ENCODE data around the gene TRIM4. TPM values are rescaled to one million over a fixed set of nuclear protein-coding genes. Genes with fewer than 3 reads are reported as not detected.
"Not testable (repeated sequence)": the region's sequence is repeated elsewhere in the genome, so short reads cannot be mapped to it uniquely, and the experiment has no call there.

TRIM4 gene
- total RNA-seq, 2 experiments from 2014 or later = 41.2 to 42.2 TPM

DNA sequence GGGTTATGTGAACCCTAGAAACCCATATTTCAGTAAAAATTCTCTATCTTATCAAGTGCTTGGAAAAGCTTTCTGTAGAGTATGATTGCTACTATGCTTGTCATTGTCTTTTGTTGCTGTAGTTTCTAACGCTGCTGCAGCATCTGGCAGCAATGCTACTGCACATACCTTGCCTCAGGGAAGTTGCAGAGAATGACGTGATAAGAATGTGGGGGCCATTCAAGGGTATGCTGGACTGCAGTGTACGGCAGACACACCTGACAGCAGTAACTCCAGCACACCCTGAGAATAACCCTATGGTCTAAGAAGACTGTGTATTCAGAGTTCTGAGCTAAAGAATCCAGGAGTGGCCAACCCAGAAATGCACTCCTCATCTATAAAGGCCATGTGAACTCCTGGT, 20.5 kb downstream of the TRIM4 start:
- Mint-ChIP-seq H3K9me3 (no peaks in the 10 kb centered on the region), H3K4me3 (no peak overlapping the region), H3K4me1 (peaks cover 6% of the 10 kb centered on the region), H3K27me3 (no peaks in the 10 kb centered on the region), H3K27ac (no peak overlapping the region), H3K36me3 (peaks cover 48% of the 10 kb centered on the region)
- POLR2A ChIA-PET = interaction anchor here (0.5 kb wide), 1 partner anchor 128 kb away, joined by 4 read pairs; no protein-coding TSS in a partner anchor
- DNase-seq (no peak), ATAC-seq (ENCODE audit: low read depth) (no peak)

DNA sequence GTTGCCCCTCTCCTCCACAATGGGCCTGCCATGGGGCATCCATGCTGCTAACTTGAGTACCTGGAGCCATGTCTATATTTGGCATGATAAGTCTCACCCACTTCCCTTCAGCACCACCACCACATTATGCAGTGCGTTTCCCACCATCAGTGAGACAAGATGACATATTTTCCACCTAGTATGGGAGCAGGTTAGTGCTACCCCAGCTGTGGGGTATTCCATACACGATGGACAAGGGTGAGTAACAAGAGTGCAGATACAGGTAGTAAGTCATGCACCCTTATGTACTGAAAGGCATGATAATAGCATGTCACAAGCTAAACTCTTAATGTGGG, 21.3 kb downstream of the TRIM4 start:
- DNase-seq = no peak
- peaks cover 43% of the 10 kb centered on the region for H3K36me3 Mint-ChIP-seq
- POLR2A ChIA-PET = interaction anchor here (0.5 to 0.6 kb wide), 2 partner anchors 129 to 570 kb away, joined by 3 to 4 read pairs; no protein-coding TSS in a partner anchor
- ATAC-seq (ENCODE audit: low read depth) = no peak
- H3K9me3 Mint-ChIP-seq = no peaks in the 10 kb centered on the region
- peak overlapping the region; percentile 26 for H3K27ac Mint-ChIP-seq
- H3K4me3 Mint-ChIP-seq = no peak overlapping the region
- peaks cover 6% of the 10 kb centered on the region for H3K4me1 Mint-ChIP-seq
- no peaks in the 10 kb centered on the region for H3K27me3 Mint-ChIP-seq

DNA sequence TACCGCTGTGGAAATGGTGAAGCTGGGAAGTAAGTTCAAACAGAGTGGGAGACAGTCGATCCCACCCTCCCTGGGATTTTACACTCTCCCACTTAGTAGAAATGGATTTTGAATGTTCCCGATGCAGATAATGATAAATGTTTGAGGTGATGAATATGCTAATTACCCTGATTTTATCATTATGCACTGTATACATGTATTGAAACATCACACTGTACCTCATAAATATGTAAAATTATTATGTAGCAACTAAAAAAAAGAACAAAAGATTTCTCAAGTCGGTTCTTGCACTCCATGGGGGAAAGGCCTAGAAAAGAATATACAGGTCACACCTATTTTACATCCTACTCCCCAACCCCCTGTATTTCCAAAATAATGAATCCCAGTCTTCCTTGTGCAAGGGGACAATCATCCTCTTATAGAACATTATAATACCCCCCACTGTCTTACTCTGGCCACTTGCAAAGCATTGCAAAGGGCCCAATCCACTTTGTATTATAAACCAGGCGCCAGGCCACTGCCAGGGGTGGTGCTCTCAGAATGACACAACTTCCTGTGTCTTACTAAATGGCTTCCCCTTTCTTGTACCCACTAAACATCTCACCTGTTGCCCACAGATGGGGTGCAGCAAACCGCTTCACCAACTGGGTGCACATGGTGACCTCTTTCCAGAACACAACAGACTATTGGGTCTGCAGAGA, 21.9 kb downstream of the TRIM4 start:
- DNase-seq (no peak), ATAC-seq (ENCODE audit: low read depth) (no peak)
- H3K4me1 Mint-ChIP-seq = peaks cover 6% of the 10 kb centered on the region
- peaks cover 44% of the 10 kb centered on the region for H3K36me3 Mint-ChIP-seq
- H3K27me3 Mint-ChIP-seq = no peaks in the 10 kb centered on the region
- no peaks in the 10 kb centered on the region for H3K9me3 Mint-ChIP-seq
- POLR2A ChIA-PET = interaction anchor here (0.6 kb wide), 1 partner anchor 570 kb away, joined by 3 read pairs; no protein-coding TSS in a partner anchor
- H3K27ac Mint-ChIP-seq = peak overlapping the region; percentile 26
- no peak overlapping the region for H3K4me3 Mint-ChIP-seq

DNA sequence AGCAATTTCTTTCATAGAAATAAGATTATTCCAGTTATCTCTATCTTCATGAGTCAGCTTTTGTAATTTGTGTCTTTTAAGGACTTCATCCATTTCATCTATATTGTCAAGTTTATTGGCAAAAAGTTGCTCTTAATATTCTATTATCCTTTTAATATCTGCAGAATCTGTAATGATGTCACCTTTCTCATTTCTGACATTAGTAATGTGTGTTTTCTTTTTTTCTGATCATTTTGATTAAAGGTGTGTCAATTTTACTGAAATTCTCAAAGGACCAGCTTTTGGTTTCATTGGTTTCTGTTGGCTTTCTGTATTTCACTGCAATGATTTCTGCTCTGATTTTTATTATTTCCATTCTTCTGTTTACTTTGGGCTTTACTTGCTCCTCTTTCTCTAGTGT, 24.6 kb downstream of the TRIM4 start:
- Mint-ChIP-seq H3K27ac (no peak overlapping the region), H3K9me3 (peaks cover 4% of the 10 kb centered on the region), H3K36me3 (peaks cover 50% of the 10 kb centered on the region), H3K4me1 (peaks cover 6% of the 10 kb centered on the region), H3K4me3 (no peak overlapping the region), H3K27me3 (no peaks in the 10 kb centered on the region)
- ATAC-seq (ENCODE audit: low read depth) = no peak
- no peak for DNase-seq
- POLR2A ChIA-PET = no interaction called here

DNA sequence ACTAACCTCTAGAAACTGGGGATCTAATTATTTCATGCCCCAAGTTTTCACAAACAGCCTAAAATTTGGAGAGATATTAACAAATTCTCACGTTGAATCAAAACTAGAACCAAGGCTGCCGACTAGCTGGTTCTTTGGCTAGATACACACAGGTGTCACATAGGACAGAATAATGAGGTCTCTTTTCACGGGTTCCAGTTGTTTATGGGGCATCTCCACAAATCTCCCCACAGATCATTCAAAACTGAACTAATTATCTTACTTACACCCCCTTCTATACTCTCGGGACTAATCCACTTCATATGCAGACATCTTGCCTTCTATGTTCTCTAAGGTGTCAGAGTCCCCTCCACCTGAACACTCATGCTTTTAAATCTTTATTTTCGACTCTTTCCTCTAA, 26.1 kb downstream of the TRIM4 start:
- POLR2A ChIA-PET = no interaction called here
- H3K9me3 Mint-ChIP-seq = peaks cover 8% of the 10 kb centered on the region
- no peaks in the 10 kb centered on the region for H3K27me3 Mint-ChIP-seq
- H3K4me1 Mint-ChIP-seq = peaks cover 6% of the 10 kb centered on the region
- ATAC-seq (ENCODE audit: low read depth) = no peak
- no peak overlapping the region for H3K27ac Mint-ChIP-seq
- peaks cover 45% of the 10 kb centered on the region for H3K36me3 Mint-ChIP-seq
- DNase-seq = no peak
- H3K4me3 Mint-ChIP-seq = no peak overlapping the region

DNA sequence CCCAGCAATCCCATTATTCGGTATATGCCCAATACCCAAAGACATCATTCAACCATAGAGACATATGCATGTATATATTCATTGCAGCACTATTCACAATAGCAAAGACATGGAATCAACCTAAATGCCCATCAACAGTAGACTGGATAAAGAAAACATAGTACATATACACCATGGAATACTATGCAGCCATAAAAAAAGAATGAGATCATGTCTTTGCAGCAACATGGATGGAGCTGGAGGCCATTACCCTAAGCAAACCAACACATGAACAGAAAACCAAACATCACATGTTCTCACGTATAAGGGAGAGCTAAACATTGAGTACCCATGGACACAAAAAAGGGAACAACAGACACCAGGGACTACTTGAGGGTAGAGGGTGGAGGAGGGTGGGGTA, 29.0 kb downstream of the TRIM4 start:
- H3K4me3 Mint-ChIP-seq; H3K27me3 Mint-ChIP-seq; H3K9me3 Mint-ChIP-seq; H3K4me1 Mint-ChIP-seq; H3K27ac Mint-ChIP-seq; ATAC-seq (ENCODE audit: low read depth); DNase-seq; POLR2A ChIA-PET: not testable (repeated sequence)
- H3K36me3 Mint-ChIP-seq = peaks cover 43% of the 10 kb centered on the region

DNA sequence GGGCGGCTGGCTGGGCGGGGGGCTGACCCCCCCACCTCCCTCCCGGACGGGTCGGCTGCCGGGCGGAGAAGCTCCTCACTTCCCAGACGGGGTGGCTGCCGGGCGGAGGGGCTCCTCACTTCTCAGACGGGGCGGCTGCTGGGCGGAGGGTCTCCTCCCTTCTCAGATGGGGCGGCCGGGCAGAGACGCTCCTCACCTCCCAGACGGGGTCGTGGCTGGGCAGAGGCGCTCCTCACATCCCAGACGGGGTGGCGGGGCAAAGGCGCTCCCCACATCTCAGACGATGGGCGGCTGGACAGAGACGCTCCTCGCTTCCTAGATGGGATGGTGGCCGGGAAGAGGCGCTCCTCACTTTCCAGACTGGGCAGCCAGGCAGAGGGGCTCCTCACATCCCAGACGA, 31.0 kb downstream of the TRIM4 start:
- H3K27ac Mint-ChIP-seq; H3K27me3 Mint-ChIP-seq; ATAC-seq (ENCODE audit: low read depth); H3K4me3 Mint-ChIP-seq; H3K4me1 Mint-ChIP-seq; H3K9me3 Mint-ChIP-seq; DNase-seq; POLR2A ChIA-PET: not testable (repeated sequence)
- peaks cover 47% of the 10 kb centered on the region for H3K36me3 Mint-ChIP-seq

DNA sequence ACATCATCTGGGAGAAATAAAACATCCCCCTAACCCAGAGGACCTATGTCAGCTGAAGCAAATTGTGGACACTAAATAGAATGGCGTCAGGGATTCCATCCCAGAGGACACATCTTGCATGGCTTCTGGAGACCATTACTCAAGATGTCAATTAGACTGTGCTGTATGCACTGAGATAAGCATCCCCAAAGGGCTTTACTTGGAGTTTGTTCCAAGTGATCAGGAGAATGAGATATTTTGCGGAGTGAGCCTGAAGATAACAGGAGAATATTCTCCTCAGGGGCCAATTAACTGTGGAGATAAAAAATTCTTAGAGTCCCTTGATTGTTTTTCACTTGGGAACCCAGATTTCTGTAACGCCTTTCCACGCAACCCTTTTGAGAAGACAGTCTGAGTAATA, 38.0 kb downstream of the TRIM4 start:
- Mint-ChIP-seq H3K4me3 (no peak overlapping the region), H3K9me3 (no peaks in the 10 kb centered on the region), H3K36me3 (peaks cover 10% of the 10 kb centered on the region), H3K27ac (no peak overlapping the region), H3K27me3 (no peaks in the 10 kb centered on the region), H3K4me1 (peaks cover 3% of the 10 kb centered on the region)
- POLR2A ChIA-PET = no interaction called here
- ATAC-seq (ENCODE audit: low read depth) (no peak), DNase-seq (no peak)

DNA sequence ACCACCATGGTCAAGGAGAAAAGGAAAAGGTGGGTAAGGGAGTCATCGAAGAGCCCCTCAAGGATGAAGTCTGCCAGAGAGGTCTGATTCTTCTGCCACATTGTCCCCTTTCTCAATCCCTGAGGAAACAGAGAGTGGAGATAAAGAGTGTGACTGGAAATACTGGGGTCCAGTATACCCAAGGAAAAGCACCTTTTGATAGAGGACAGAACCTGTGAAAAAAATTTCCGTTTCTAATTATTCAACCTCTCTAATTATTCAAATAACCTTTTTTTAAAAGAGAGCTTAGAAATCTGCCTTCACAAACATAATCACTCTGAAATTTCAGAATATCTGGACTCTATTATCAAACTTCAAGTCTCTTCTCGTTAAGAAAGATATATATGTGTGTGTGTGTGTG, 42.4 kb downstream of the TRIM4 start, which contains the start of gene OR2AE1:
Gene OR2AE1 (minus strand): TSS at position 101 of the 400 bp plus-strand sequence. CDS start 0 bp downstream, at position 101.
- H3K4me3 Mint-ChIP-seq = no peak within 1 kb of the TSS
- DNase-seq (no peak), ATAC-seq (ENCODE audit: low read depth) (no peak)
- no peak within 1 kb of the TSS for H3K27ac Mint-ChIP-seq
- H3K4me1 Mint-ChIP-seq = peaks cover 3% of the 10 kb centered on the region
- POLR2A ChIA-PET = no interaction called here
- H3K27me3 Mint-ChIP-seq = no peaks in the 10 kb centered on the region
- H3K9me3 Mint-ChIP-seq = peaks cover 2% of the 10 kb centered on the region
- H3K36me3 Mint-ChIP-seq = peaks cover 2% of the 10 kb centered on the region

DNA sequence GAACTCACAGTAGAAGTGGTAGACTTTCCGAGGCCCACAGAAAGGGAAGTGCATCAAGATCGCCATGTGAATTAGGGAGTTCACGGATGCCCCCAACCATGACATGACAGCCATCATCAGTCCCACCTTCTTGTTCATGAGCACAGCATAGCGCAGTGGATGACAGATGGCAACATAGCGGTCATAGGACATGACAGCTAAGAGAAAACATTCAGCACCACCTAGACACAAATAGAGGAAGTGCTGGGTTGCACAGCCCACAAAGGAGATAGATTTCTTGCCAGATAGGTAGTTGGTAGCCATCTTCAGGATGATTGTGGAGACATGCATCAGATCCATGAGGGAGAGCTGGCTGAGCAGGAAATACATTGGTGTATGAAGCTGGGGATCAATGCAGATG, 42.8 kb downstream of the TRIM4 start:
- H3K9me3 Mint-ChIP-seq = peaks cover 2% of the 10 kb centered on the region
- H3K27ac Mint-ChIP-seq = no peak overlapping the region
- DNase-seq (no peak), ATAC-seq (ENCODE audit: low read depth) (no peak)
- H3K4me3 Mint-ChIP-seq = no peak overlapping the region
- POLR2A ChIA-PET = no interaction called here
- peaks cover 3% of the 10 kb centered on the region for H3K4me1 Mint-ChIP-seq
- H3K27me3 Mint-ChIP-seq = no peaks in the 10 kb centered on the region
- peaks cover 2% of the 10 kb centered on the region for H3K36me3 Mint-ChIP-seq

DNA sequence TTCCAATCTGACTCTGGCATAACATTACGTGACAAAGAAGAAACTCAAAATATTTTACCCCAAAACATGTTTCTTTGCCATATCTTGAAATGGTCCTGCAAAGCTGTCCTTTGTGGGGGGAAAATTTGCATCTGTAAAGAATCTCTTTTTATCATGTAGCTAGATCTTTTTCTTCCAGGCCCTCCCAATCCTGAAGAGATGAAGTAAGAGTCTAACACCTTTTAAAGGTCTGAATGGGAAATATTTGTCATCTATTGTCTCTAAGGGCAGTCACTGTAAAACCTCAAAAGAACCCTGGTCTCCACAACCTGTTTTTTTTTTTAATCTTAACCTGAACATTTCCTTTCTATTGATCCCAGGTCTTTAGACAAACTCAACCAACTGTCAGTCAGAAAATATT, 51.1 kb downstream of the TRIM4 start:
- Mint-ChIP-seq H3K9me3 (peaks cover 8% of the 10 kb centered on the region), H3K4me1 (no peaks in the 10 kb centered on the region), H3K36me3 (peaks cover 5% of the 10 kb centered on the region), H3K27me3 (peaks cover 24% of the 10 kb centered on the region), H3K27ac (no peak overlapping the region), H3K4me3 (no peak overlapping the region)
- POLR2A ChIA-PET = interaction anchor here (0.7 kb wide), 1 partner anchor 70 kb away, joined by 3 read pairs; no protein-coding TSS in a partner anchor
- no peak for ATAC-seq (ENCODE audit: low read depth)
- DNase-seq = no peak

DNA sequence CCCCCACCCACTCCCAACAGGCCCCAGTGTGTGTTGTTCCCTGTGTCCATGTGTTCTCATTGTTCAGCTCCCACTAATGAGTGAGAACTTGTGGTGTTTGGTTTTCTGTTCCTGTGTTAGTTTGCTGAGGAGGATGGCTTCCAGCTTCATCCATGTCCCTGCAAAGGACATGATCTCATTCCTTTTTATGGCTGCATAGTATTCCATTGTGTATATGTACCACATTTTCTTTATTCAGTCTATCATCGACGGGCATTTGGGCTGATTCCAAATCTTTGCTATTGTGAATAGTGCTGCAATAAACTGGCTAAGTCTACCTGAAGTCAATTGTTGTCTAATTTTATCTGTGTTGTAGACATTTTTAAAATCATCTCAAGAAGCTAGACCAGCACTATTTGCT, 51.9 kb downstream of the TRIM4 start:
- peaks cover 24% of the 10 kb centered on the region for H3K27me3 Mint-ChIP-seq
- POLR2A ChIA-PET; H3K4me1 Mint-ChIP-seq; H3K9me3 Mint-ChIP-seq; H3K36me3 Mint-ChIP-seq; H3K4me3 Mint-ChIP-seq; H3K27ac Mint-ChIP-seq; DNase-seq; ATAC-seq (ENCODE audit: low read depth): not testable (repeated sequence)

DNA sequence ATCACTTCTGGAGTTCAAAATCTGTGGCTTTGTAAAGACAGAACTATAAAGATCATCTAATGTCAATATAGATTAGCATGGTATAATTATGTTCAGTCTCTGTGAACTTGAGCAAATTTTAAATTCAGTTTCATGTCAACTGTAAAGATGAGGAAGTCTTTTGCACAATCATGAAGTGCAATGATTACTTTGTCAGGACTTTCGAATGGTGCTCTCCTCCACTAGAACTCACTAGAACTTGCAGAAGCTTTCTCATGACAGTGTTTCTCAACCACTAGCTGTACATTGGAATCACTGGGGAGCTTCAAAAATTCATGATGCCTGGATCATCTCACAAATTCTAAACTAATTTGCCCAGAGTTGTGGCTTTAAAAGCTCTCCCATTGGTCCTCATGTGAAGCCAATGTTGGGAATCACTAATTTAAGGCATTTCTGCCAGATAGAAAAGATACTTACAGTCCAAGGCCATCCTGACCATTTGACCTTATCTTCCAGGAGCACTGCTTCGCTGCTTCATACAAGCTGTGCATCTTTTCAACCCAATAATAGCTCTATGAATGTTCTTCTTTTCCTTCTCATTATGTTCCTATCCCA, 55.4 kb downstream of the TRIM4 start:
- DNase-seq (no peak), ATAC-seq (ENCODE audit: low read depth) (no peak)
- H3K27ac Mint-ChIP-seq = no peak overlapping the region
- POLR2A ChIA-PET = no interaction called here
- H3K4me1 Mint-ChIP-seq = no peaks in the 10 kb centered on the region
- H3K4me3 Mint-ChIP-seq = no peak overlapping the region
- H3K27me3 Mint-ChIP-seq = peaks cover 23% of the 10 kb centered on the region
- H3K36me3 Mint-ChIP-seq = peaks cover 3% of the 10 kb centered on the region
- H3K9me3 Mint-ChIP-seq = peaks cover 7% of the 10 kb centered on the region

Data from activated naive CD8-positive, alpha-beta T cell treated with anti-CD3 and anti-CD28 coated beads, Interleukin-2, amount 10 ng/mL, durations not matched to agents 7 days and 5 days (primary cell).